ENCODE measurements around the gene NECTIN4. TPM values are rescaled to one million over a fixed set of nuclear protein-coding genes. Genes with fewer than 3 reads are reported as not detected.

Gene NECTIN4
- total and polyA plus RNA-seq, 2 experiments from 2014 or later, result 0.16 TPM; not detected in 1

DNA sequence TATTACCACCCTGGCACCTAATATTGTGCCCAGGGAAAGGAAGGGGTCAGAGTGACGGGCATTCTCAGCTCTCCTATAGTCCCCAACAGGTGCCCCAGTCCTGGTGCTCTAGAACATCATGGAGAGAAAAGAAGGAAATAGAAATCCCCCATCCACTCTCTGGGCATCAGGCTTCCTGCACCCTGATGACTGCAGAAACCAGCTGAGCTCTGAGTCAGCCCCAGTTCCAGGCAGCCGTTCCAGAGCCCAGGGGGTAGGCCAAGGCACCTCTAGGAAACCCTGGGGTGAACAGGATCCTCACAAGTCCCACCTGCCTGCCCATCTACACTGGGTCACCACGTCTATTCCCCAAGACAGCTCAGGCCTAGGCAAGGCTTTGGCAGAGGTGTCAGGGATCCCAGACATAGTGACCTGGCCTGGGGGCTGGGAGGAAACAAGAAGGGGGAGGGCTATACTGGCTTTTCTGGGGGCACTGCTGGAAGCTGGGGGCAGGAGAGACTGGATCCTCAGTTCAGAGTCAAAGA is 709 bp downstream of the NECTIN4 start:
- H3K9me3 Mint-ChIP-seq, result no peaks in the 10 kb centered on the region; the same call in 2 of the 3 replicates
- TF ChIP-seq JUNB (IDR thresholded peaks at IDR 0.05; ENCODE audit: unreplicated experiment) (no peak), NANOG (IDR thresholded peaks at IDR 0.05; ENCODE audit: borderline replicate concordance) (no peak), CREB1 (CRISPR knock-in tag; IDR thresholded peaks at IDR 0.05; ENCODE audit: low read depth) (no peak), STAT1 (IDR thresholded peaks at IDR 0.05; ENCODE audit: unreplicated experiment) (no peak), POLR2AphosphoS5 (IDR thresholded peaks at IDR 0.05; ENCODE audit: low read depth) (no peak), ZNF331 (CRISPR knock-in tag; IDR thresholded peaks at IDR 0.05; ENCODE audit: low read depth) (no peak), EZH2phosphoT487 (IDR thresholded peaks at IDR 0.05; ENCODE audit: unreplicated experiment) (no peak), EZH2 (IDR thresholded peaks at IDR 0.05; ENCODE audit: low read depth, unreplicated experiment) (no peak), ZNF114 (CRISPR knock-in tag; IDR thresholded peaks at IDR 0.05) (no peak)
- TF ChIP-seq, protein P1, sequence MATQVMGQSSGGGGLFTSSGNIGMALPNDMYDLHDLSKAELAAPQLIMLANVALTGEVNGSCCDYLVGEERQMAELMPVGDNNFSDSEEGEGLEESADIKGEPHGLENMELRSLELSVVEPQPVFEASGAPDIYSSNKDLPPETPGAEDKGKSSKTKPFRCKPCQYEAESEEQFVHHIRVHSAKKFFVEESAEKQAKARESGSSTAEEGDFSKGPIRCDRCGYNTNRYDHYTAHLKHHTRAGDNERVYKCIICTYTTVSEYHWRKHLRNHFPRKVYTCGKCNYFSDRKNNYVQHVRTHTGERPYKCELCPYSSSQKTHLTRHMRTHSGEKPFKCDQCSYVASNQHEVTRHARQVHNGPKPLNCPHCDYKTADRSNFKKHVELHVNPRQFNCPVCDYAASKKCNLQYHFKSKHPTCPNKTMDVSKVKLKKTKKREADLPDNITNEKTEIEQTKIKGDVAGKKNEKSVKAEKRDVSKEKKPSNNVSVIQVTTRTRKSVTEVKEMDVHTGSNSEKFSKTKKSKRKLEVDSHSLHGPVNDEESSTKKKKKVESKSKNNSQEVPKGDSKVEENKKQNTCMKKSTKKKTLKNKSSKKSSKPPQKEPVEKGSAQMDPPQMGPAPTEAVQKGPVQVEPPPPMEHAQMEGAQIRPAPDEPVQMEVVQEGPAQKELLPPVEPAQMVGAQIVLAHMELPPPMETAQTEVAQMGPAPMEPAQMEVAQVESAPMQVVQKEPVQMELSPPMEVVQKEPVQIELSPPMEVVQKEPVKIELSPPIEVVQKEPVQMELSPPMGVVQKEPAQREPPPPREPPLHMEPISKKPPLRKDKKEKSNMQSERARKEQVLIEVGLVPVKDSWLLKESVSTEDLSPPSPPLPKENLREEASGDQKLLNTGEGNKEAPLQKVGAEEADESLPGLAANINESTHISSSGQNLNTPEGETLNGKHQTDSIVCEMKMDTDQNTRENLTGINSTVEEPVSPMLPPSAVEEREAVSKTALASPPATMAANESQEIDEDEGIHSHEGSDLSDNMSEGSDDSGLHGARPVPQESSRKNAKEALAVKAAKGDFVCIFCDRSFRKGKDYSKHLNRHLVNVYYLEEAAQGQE (IDR thresholded peaks at IDR 0.05; ENCODE audit: unreplicated experiment), result no peak
- TF ChIP-seq, protein P2, sequence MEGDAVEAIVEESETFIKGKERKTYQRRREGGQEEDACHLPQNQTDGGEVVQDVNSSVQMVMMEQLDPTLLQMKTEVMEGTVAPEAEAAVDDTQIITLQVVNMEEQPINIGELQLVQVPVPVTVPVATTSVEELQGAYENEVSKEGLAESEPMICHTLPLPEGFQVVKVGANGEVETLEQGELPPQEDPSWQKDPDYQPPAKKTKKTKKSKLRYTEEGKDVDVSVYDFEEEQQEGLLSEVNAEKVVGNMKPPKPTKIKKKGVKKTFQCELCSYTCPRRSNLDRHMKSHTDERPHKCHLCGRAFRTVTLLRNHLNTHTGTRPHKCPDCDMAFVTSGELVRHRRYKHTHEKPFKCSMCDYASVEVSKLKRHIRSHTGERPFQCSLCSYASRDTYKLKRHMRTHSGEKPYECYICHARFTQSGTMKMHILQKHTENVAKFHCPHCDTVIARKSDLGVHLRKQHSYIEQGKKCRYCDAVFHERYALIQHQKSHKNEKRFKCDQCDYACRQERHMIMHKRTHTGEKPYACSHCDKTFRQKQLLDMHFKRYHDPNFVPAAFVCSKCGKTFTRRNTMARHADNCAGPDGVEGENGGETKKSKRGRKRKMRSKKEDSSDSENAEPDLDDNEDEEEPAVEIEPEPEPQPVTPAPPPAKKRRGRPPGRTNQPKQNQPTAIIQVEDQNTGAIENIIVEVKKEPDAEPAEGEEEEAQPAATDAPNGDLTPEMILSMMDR (conservative IDR thresholded peaks at IDR 0.05; ENCODE audit: low read depth in 2 of 2), result no peak
- TF ChIP-seq, protein P3, sequence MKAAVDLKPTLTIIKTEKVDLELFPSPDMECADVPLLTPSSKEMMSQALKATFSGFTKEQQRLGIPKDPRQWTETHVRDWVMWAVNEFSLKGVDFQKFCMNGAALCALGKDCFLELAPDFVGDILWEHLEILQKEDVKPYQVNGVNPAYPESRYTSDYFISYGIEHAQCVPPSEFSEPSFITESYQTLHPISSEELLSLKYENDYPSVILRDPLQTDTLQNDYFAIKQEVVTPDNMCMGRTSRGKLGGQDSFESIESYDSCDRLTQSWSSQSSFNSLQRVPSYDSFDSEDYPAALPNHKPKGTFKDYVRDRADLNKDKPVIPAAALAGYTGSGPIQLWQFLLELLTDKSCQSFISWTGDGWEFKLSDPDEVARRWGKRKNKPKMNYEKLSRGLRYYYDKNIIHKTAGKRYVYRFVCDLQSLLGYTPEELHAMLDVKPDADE (IDR thresholded peaks at IDR 0.05), result no peak
- TF ChIP-seq, protein P4, sequence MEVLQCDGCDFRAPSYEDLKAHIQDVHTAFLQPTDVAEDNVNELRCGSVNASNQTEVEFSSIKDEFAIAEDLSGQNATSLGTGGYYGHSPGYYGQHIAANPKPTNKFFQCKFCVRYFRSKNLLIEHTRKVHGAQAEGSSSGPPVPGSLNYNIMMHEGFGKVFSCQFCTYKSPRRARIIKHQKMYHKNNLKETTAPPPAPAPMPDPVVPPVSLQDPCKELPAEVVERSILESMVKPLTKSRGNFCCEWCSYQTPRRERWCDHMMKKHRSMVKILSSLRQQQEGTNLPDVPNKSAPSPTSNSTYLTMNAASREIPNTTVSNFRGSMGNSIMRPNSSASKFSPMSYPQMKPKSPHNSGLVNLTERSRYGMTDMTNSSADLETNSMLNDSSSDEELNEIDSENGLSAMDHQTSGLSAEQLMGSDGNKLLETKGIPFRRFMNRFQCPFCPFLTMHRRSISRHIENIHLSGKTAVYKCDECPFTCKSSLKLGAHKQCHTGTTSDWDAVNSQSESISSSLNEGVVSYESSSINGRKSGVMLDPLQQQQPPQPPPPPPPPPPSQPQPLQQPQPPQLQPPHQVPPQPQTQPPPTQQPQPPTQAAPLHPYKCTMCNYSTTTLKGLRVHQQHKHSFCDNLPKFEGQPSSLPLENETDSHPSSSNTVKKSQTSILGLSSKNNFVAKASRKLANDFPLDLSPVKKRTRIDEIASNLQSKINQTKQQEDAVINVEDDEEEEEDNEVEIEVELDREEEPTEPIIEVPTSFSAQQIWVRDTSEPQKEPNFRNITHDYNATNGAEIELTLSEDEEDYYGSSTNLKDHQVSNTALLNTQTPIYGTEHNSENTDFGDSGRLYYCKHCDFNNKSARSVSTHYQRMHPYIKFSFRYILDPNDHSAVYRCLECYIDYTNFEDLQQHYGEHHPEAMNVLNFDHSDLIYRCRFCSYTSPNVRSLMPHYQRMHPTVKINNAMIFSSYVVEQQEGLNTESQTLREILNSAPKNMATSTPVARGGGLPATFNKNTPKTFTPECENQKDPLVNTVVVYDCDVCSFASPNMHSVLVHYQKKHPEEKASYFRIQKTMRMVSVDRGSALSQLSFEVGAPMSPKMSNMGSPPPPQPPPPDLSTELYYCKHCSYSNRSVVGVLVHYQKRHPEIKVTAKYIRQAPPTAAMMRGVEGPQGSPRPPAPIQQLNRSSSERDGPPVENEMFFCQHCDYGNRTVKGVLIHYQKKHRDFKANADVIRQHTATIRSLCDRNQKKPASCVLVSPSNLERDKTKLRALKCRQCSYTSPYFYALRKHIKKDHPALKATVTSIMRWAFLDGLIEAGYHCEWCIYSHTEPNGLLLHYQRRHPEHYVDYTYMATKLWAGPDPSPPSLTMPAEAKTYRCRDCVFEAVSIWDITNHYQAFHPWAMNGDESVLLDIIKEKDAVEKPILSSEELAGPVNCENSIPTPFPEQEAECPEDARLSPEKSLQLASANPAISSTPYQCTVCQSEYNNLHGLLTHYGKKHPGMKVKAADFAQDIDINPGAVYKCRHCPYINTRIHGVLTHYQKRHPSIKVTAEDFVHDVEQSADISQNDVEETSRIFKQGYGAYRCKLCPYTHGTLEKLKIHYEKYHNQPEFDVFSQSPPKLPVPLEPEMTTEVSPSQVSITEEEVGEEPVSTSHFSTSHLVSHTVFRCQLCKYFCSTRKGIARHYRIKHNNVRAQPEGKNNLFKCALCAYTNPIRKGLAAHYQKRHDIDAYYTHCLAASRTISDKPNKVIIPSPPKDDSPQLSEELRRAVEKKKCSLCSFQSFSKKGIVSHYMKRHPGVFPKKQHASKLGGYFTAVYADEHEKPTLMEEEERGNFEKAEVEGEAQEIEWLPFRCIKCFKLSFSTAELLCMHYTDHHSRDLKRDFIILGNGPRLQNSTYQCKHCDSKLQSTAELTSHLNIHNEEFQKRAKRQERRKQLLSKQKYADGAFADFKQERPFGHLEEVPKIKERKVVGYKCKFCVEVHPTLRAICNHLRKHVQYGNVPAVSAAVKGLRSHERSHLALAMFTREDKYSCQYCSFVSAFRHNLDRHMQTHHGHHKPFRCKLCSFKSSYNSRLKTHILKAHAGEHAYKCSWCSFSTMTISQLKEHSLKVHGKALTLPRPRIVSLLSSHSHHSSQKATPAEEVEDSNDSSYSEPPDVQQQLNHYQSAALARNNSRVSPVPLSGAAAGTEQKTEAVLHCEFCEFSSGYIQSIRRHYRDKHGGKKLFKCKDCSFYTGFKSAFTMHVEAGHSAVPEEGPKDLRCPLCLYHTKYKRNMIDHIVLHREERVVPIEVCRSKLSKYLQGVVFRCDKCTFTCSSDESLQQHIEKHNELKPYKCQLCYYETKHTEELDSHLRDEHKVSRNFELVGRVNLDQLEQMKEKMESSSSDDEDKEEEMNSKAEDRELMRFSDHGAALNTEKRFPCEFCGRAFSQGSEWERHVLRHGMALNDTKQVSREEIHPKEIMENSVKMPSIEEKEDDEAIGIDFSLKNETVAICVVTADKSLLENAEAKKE (CRISPR knock-in tag; IDR thresholded peaks at IDR 0.05), result no peak
- peaks cover 15% of the 10 kb centered on the region for H3K27me3 Mint-ChIP-seq (ENCODE audit: insufficient read depth, low read depth, poor library complexity)
- H3K27ac Mint-ChIP-seq, result no peak overlapping the region
- Histone ChIP-seq H3K27ac (ENCODE audit: low read depth) (no peak overlapping the region), H3K27me3 (ENCODE audit: insufficient read depth) (no peaks in the 10 kb centered on the region), H3K4me2 (peak overlapping the region; percentile 55; the same call in 1 of the 2 replicates), H4K20me1 (replicated peaks; ENCODE audit: insufficient read depth) (no peaks in the 10 kb centered on the region), H3K79me2 (replicated peaks; ENCODE audit: insufficient read depth) (no peaks in the 10 kb centered on the region), H3K9me2 (ENCODE audit: insufficient read depth) (peaks cover 5% of the 10 kb centered on the region; the same call in 1 of the 2 replicates), H3K4me1 (ENCODE audit: insufficient read depth) (peaks cover 7% of the 10 kb centered on the region), H3K36me3 (ENCODE audit: insufficient read depth) (no peaks in the 10 kb centered on the region), H3K4me3 (no peak overlapping the region), H3F3A (replicated peaks; ENCODE audit: low read depth) (no peaks in the 10 kb centered on the region), H2AFZ (peak overlapping the region; percentile 72; the same call in 1 of the 2 replicates)
- no peak overlapping the region for H3K4me3 Mint-ChIP-seq
- no peak for DNase-seq (ENCODE audit: low spot score)
- ATAC-seq, result no peak
- H3K4me1 Mint-ChIP-seq, result peaks cover 20% of the 10 kb centered on the region
- H3K36me3 Mint-ChIP-seq (ENCODE audit: low read depth), result no peaks in the 10 kb centered on the region

Data from GM23338 (cell line).